A204.1 (cell line): ENCODE data around the gene VAMP1.
A peak's percentile ranks its signal among the peaks of the same experiment; 100 is the strongest.

ENCODE experiments used
- FAIRE-seq: peaks from 2 replicates; lab custom pipeline; 2012; peaks lifted over from hg19 to GRCh38; lab: Jason Lieb, UNC

VAMP1 gene

DNA sequence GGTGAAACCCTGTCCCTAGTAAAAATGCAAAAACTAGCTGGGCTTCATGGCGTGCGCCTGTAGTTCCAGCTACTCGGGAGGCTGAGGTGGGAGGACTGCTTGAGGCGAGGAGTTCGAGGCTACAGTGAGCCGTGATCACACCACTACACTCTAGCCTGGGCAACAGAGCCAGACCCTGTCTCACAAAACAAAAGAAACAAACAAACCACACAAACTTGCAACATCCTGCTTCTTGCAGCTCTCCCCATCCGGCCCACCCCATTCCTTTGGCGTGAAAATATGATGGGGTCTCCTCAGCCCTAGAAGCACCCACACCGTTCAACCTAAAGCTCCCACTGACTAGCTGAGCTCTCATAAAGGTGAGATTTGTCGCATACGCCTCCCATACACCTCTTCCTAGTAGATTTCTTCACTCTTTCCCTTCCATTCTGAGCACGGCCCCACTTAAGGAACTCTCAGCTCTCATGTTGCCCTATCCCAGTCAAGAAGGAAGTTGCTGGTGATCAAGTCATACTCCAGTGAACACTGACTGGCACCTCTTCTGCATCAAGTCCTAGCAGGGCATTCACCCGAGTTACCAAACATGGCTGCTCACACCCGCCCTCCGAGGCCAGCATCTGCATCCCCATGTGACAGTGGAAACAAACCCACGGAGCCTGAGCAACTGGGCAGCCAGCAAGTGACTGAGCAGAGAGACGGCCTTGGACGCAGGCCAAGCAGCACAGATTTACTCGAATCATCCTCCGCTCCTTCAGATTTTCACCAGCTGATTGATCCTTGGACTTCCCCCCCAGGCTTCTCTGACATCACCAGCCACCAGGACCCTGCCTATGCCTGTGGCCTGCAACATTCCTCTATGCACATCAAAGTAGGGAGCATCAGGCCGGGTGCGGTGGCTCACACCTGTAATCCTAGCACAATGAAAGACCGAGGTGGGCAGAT, 44.6 kb downstream of the VAMP1 start:
- FAIRE-seq = no peak

DNA sequence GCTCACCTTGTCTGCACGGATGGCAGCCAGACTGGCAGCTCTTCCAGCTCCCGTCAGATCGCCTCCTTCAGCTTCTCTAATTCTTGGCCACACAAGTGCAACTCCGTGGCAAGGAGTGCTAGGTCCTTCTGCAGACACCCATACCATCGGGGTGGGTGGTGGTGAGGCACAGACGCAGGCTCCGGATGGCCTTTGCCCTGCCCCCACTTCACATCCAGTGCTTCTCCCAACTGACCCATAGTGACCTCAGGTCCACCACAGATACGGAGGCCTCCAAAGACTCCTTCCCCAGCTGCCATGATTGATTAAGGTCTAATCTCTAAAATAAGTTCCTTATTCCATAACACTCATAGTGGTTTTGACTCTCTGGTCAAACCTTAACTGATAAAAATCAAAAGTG, 45.6 kb downstream of the VAMP1 start:
- no peak for FAIRE-seq

DNA sequence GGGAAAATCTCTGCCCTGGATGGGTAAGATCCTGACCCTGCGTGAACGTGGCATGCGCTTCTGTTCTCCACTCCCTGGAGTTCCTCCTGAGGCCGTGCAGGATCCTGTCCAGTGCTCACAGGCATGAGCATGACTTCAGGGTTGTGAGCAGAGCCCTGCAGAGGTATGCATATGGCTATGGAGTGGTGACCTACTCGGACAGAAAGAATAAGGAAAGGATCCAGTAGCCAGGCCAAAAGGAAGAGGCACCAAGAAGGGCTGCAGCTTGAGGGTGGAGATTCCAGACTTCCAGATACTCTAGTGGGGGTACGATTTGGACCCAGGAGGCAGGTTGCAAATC, 46.5 kb downstream of the VAMP1 start:
- FAIRE-seq = no peak

DNA sequence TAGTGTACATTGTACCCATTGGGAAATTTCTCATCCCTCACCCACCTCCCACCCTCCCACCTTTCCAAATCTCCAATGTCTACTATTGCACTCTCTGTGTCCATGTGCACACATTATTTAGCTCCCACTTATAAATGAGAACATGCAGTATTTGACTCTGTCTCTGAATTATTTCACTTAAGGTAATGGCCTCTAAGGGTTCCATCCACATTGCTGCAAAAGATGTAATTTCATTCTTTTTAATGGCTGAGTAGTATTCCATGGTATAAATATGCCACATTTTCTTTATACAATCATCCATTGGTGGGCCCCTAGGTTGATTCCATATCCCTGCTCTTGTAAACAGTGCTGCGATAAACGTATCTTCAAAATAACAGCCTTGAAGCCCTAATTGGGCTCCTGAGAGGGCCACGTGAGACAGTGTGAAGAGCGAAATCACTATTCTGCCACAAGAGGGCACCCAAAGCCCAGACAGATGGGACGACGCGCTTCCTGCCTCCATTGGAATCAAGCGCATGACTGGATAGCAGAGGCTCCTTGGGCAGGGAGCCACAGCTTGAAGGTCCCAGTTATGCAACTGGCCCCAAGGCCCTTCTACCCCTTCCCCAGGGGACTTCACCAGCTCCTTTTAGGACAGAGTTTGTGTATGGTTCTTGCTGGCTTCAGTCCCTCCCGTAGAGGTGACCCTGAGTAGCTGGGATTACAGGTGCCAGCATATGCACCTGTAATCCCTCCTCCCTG, 47.0 kb downstream of the VAMP1 start:
- FAIRE-seq = peak; percentile 49

DNA sequence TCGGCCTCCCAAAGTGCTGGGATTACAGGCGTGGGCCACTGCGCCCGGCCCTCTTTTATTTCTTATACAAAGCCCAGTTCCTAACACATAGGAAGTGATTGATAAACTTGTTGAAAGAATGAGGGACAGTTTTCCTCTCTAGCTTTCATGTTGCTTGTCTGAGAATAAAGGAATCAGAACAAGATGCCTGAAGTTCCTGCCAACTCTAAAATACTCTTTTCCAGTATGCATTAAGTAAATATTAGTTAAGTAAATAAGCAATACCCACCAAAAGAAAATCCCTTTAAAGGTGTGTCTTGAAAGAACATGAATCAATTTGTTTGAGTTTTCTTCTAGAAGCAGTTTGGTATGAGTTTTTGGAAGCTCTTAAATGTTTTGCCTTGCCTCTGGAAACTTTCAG, 50.1 kb downstream of the VAMP1 start:
- no peak for FAIRE-seq

DNA sequence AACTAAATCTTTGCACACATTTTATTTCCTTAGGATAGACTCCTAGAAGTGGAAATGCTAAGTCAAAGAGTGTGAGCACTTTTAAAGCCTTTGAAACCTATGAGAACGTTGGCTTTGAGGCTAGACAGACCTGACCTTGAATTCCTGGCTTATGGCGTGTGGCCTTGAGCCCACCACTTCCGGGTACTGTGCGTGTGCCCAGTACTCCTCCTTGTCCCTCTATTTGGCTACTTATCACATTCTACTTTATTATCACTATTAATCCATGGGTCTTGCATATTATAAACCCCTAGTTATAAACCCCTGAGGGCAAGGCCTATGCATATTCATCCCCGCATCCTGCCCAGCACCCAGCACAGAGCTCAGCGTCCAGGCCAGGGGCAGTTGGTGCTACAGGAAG, 51.7 kb downstream of the VAMP1 start:
- FAIRE-seq = no peak

DNA sequence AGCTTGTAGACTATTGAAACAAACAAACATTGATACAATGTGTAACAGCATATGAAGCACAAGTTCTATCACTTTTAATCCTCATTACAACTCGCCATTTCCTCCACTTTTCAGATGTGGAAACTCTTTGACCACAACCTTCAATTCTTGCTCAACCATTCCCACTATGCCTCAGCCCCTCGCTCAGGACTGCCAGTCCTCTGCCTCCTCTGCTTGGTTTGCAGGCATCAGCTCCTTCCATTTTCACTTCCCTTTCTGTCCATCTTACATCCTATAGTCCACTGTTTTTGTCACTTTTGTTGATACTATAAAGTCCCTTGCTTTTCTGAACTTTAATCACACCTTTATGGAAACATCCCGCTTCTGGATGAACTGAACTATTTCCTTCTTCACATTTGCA, 53.9 kb downstream of the VAMP1 start:
- FAIRE-seq = no peak
